ENCODE data around the gene GLIS2. TPM values are rescaled to one million over a fixed set of nuclear protein-coding genes. Genes with fewer than 3 reads are reported as not detected.

The GLIS2 gene
- total RNA-seq, 1 donor from 2014 or later, result 0.53 TPM

- no peak overlapping the region for H3K4me3 ChIP-seq (ENCODE audit: low read depth, low read length)
- H3K27me3 ChIP-seq (ENCODE audit: control insufficient read depth, insufficient read depth, low read length), result no peaks in the 10 kb centered on the region
- no peak for TF ChIP-seq CTCF (IDR thresholded peaks at IDR 0.05; ENCODE audit: insufficient read depth, low read length, severe bottlenecking)
- DNase-seq (ENCODE audit: low read depth), result no peak
- no peak for FAIRE-seq
- H3K36me3 ChIP-seq (ENCODE audit: control insufficient read depth, insufficient read depth, low read length), result no peaks in the 10 kb centered on the region
Observed at GRCh38 chr16:4319454-4320421, 3.9 kb downstream of the GLIS2 start.

- TF ChIP-seq CTCF (IDR thresholded peaks at IDR 0.05; ENCODE audit: insufficient read depth, low read length, severe bottlenecking), result no peak
- peak; percentile 59 for DNase-seq (ENCODE audit: low read depth)
- no peaks in the 10 kb centered on the region for H3K36me3 ChIP-seq (ENCODE audit: control insufficient read depth, insufficient read depth, low read length)
- FAIRE-seq, result no peak
- H3K4me3 ChIP-seq (ENCODE audit: low read depth, low read length), result no peak overlapping the region
- no peaks in the 10 kb centered on the region for H3K27me3 ChIP-seq (ENCODE audit: control insufficient read depth, insufficient read depth, low read length)
Observed at GRCh38 chr16:4320571-4321137, 4.8 kb downstream of the GLIS2 start.

- FAIRE-seq, result no peak
- no peak for TF ChIP-seq CTCF (IDR thresholded peaks at IDR 0.05; ENCODE audit: insufficient read depth, low read length, severe bottlenecking)
Observed at GRCh38 chr16:4321286-4322120, 5.6 kb downstream of the GLIS2 start.

GRCh38 chr16:4322121-4323052 lies 6.5 kb downstream of the GLIS2 start:
- Histone ChIP-seq H3K4me3 (ENCODE audit: low read depth, low read length) (no peak overlapping the region), H3K27me3 (ENCODE audit: control insufficient read depth, insufficient read depth, low read length) (no peaks in the 10 kb centered on the region), H3K36me3 (ENCODE audit: control insufficient read depth, insufficient read depth, low read length) (no peaks in the 10 kb centered on the region)
- no peak for TF ChIP-seq CTCF (IDR thresholded peaks at IDR 0.05; ENCODE audit: insufficient read depth, low read length, severe bottlenecking)
- FAIRE-seq, result no peak
- DNase-seq (ENCODE audit: low read depth), result no peak

More at GRCh38 chr16:4321286-4322120, 5.6 kb downstream of the GLIS2 start:
- Histone ChIP-seq H3K4me3 (ENCODE audit: low read depth, low read length) (no peak overlapping the region), H3K36me3 (ENCODE audit: control insufficient read depth, insufficient read depth, low read length) (no peaks in the 10 kb centered on the region), H3K27me3 (ENCODE audit: control insufficient read depth, insufficient read depth, low read length) (no peaks in the 10 kb centered on the region)
- DNase-seq (ENCODE audit: low read depth), result no peak
